Neural progenitor cell (in vitro differentiated cells): ENCODE data around the gene OCIAD1.
A peak's percentile ranks its signal among the peaks of the same experiment; 100 is the strongest.

Experiments
- CTCF ChIP-seq: fragments of 200-600 bp; sonication (generic); IDR thresholded peaks from 2 replicates; pipeline ENCODE4 v1.5.1; 2017; ENCODE audit warnings: antibody characterized with exemption, mild to moderate bottlenecking
- EZH2 ChIP-seq: fragments of 200-600 bp; sonication (generic); IDR thresholded peaks from 2 replicates; pipeline ENCODE4 v1.6.1; 2017; ENCODE audit warnings: antibody characterized with exemption, mild to moderate bottlenecking, moderate library complexity
- EZH2phosphoT487 ChIP-seq: fragments of 200-600 bp; sonication (generic); IDR thresholded peaks from 2 replicates; pipeline ENCODE4 v1.6.1; 2017; ENCODE audit warnings: antibody characterized with exemption

GRCh38 chr4:48906206-48907173 is 75.6 kb downstream of the OCIAD1 start, which contains the start of gene OCIAD2:
- TF ChIP-seq CTCF = peak; percentile 29
- TF ChIP-seq EZH2phosphoT487 = no peak
- TF ChIP-seq EZH2 = no peak
